COLO829 (cell line): ENCODE results near the gene HMGN4.
"Not testable (repeated sequence)": the region's sequence is repeated elsewhere in the genome, so short reads cannot be mapped to it uniquely, and the experiment has no call there.

Experiments
- DNase-seq: peaks from one replicate; pipeline ENCODE4 v3.0.0; 2012; ENCODE audit warnings: low spot score

The HMGN4 gene

GRCh38 chr6:26537846-26538571, at the start of gene HMGN4:
TSS of gene HMGN4 (plus strand) at chr6:26538366. CDS start at chr6:26545207, 6,841 bp downstream.
- peak; percentile 92 for DNase-seq

GRCh38 chr6:26489996-26490964, 47.9 kb upstream of the HMGN4 start:
- no peak for DNase-seq

- DNase-seq, result no peak
Measured at GRCh38 chr6:26491604-26492003, 46.6 kb upstream of the HMGN4 start.

- DNase-seq, result peak; percentile 56
Measured at GRCh38 chr6:26493258-26493657, 44.9 kb upstream of the HMGN4 start.

- peak; percentile 58 for DNase-seq
Measured at GRCh38 chr6:26494117-26494516, 44.0 kb upstream of the HMGN4 start.

GRCh38 chr6:26495281-26495680, 42.9 kb upstream of the HMGN4 start:
- DNase-seq, result no peak

- DNase-seq, result no peak
Measured at GRCh38 chr6:26497610-26498009, 40.6 kb upstream of the HMGN4 start.

GRCh38 chr6:26500102-26500501, 38.1 kb upstream of the HMGN4 start, which contains the start of gene BTN1A1:
TSS of gene BTN1A1 (plus strand) at chr6:26500303. CDS start at chr6:26501287, 984 bp downstream.
- no peak for DNase-seq

- DNase-seq, result no peak
Measured at GRCh38 chr6:26501482-26501986, 36.6 kb upstream of the HMGN4 start.

GRCh38 chr6:26502165-26502564, 36.0 kb upstream of the HMGN4 start:
- no peak for DNase-seq

GRCh38 chr6:26502626-26503025, 35.5 kb upstream of the HMGN4 start:
- no peak for DNase-seq

GRCh38 chr6:26507658-26508057, 30.5 kb upstream of the HMGN4 start:
- no peak for DNase-seq

- DNase-seq, result not testable (repeated sequence)
Measured at GRCh38 chr6:26511033-26511432, 27.1 kb upstream of the HMGN4 start.

GRCh38 chr6:26514984-26515383, 23.2 kb upstream of the HMGN4 start:
- no peak for DNase-seq

GRCh38 chr6:26516481-26517427, 21.4 kb upstream of the HMGN4 start:
- no peak for DNase-seq

- no peak for DNase-seq
Measured at GRCh38 chr6:26519359-26519758, 18.8 kb upstream of the HMGN4 start.

GRCh38 chr6:26520237-26520849, 17.8 kb upstream of the HMGN4 start:
- DNase-seq, result no peak

- peak; percentile 92 for DNase-seq
Measured at GRCh38 chr6:26520850-26521599, 17.1 kb upstream of the HMGN4 start.

- no peak for DNase-seq
Measured at GRCh38 chr6:26521600-26522391, 16.4 kb upstream of the HMGN4 start.
